ENCODE results near the gene PLSCR2. TPM values are rescaled to one million over a fixed set of nuclear protein-coding genes. Genes with fewer than 3 reads are reported as not detected.
A peak's percentile ranks its signal among the peaks of the same experiment; 100 is the strongest.

PLSCR2 gene
- total and polyA plus RNA-seq, 9 of the 15 experiments (the other 6 are each of a cell fraction or from before 2014, with no cell fraction given), result 0.07 to 0.49 (median 0.25) TPM; not detected in 4

DNA sequence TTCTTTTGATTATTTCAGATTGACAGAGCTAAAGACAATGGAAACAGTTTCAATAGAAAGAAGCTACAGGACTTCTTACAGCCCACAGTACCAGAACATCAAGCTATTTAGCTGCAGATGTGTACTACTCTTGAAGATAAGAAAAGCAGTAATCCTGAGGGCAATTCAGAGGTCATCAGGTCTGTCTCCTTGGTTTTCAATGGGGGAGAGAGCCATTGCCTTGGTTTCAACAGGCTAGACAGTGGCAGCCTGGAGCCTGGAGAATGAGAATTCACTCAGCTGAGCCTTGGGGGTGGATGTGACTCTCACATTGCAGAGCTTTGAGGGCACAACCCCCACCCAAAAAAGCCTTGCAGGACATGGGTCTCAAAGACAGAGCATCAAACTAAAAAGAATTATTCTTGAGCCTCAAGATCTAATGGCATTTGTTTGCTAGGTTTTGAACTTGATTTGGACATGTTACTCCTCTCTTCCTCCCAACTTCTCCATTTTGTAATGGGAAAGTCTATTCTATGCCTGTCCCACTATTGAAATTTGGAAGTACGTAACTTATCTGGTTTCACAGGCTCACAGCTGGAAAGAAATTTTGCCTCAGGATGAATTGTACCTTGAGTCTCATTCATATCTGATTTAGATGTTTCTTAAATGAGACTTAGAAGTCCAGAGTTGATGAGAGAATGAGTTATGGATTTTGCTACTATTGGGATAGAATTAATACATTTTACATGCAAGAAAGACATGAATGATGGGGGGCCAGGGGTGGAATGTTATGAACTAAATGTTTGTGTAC lies 38.2 kb upstream of the PLSCR2 start:
- Histone ChIP-seq H3K4me1 (replicated peaks in 1 of 2; ENCODE audit: control insufficient read depth in 2 of 2, insufficient read depth in 2 of 2, low read length in 2 of 2) (peaks cover 5 to 30% of the 10 kb centered on the region in 2 experiments; a peak in 4 of 5 replicates), H3K9me1 (ENCODE audit: control insufficient read depth, insufficient read depth, low read length) (no peaks in the 10 kb centered on the region), H3K36me3 (ENCODE audit: control insufficient read depth, insufficient read depth, low read length) (no peaks in the 10 kb centered on the region), H3K4me2 (ENCODE audit: insufficient read depth, low read length) (no peak overlapping the region), H4K20me1 (replicated peaks; ENCODE audit: control insufficient read depth, insufficient read depth, low read length) (no peaks in the 10 kb centered on the region), H3K79me2 (ENCODE audit: control insufficient read depth, insufficient read depth, low read length) (no peaks in the 10 kb centered on the region), H3K9me3 (replicated peaks; ENCODE audit: control insufficient read depth, insufficient read depth, low read depth, low read length) (no peaks in the 10 kb centered on the region), H3K27ac (ENCODE audit: extremely low read depth, low read depth, low read length) (no peak overlapping the region), H2AFZ (ENCODE audit: low read depth, low read length) (no peak overlapping the region), H3K9ac (ENCODE audit: insufficient read depth in 1 of 2, low read depth in 2 of 2, low read length in 2 of 2) (no peak overlapping the region), H3K27me3 (ENCODE audit: control insufficient read depth in 2 of 2, insufficient read depth in 2 of 2, low read length in 2 of 2) (no peaks in the 10 kb centered on the region), H3K4me3 (no peak overlapping the region)
- 20% methylated on average over 1 of the region's 1 CpG for WGBS (ENCODE audit: insufficient coverage, low coverage, missing lambda C conversion rate)
- POLR2A ChIA-PET, result interaction anchor here (0.7 to 2.2 kb wide), 2 partner anchors 11 kb away, joined by 3 to 10 read pairs; no protein-coding TSS in a partner anchor
- CTCF ChIA-PET (ENCODE audit: low intra/inter-chr PET ratio), result no interaction called here
- peak in 2 of 4 experiments; percentile 25 to 46 for DNase-seq (ENCODE audit: extremely low read depth in 1 of 4, low spot score in 3 of 4)
- FAIRE-seq, result peak; percentile 77
- peak; percentile 80 for ATAC-seq
- intact Hi-C loops (cut with micrococcal nuclease) (loop anchor here (1.0 to 5.0 kb wide), 3 partner anchors 11 to 39 kb away; partner anchors contain the start of genes PLSCR1 and PLSCR2), in situ Hi-C loops (cut with MboI) (no loop called here)
- BruUV-seq (replicated peaks), result no TSS peak
- TF ChIP-seq ESRRA (IDR thresholded peaks at IDR 0.05; ENCODE audit: borderline replicate concordance, low read depth) (peak; percentile 59; the same call in 1 of the 2 replicates), TEAD4 (IDR thresholded peaks at IDR 0.05; ENCODE audit: low read length) (peak; percentile 60), TEAD4 (CRISPR knock-in tag; IDR thresholded peaks at IDR 0.05; ENCODE audit: borderline replicate concordance) (no peak), PML (IDR thresholded peaks at IDR 0.05; ENCODE audit: low read length) (0 out of 2 replicates have a peak, but pooled peaks have one; percentile 22), SMAD4 (CRISPR knock-in tag; conservative IDR thresholded peaks at IDR 0.05) (peak; percentile 63), MAFG (tag; conservative IDR thresholded peaks at IDR 0.05) (no peak), MEIS2 (IDR thresholded peaks at IDR 0.05; ENCODE audit: partially characterized antibody) (peak; percentile 38), TCF3 (CRISPR knock-in tag; IDR thresholded peaks at IDR 0.05) (peak; percentile 30; the same call in 1 of the 2 replicates), PBX2 (CRISPR knock-in tag; IDR thresholded peaks at IDR 0.05; ENCODE audit: low read depth) (no peak), PBX2 (tag; conservative IDR thresholded peaks at IDR 0.05; ENCODE audit: low read depth) (0 out of 2 replicates have a peak, but pooled peaks have one; percentile 27), CBFA2T3 (IDR thresholded peaks at IDR 0.05) (peak; percentile 63), LEF1 (IDR thresholded peaks at IDR 0.05) (peak; percentile 9; the same call in 1 of the 2 replicates), JUND (IDR thresholded peaks at IDR 0.05; ENCODE audit: borderline replicate concordance, low read depth, low read length) (no peak), JUND (tag; IDR thresholded peaks at IDR 0.05; ENCODE audit: borderline replicate concordance, low read depth, low read length) (0 out of 3 replicates have a peak, but pooled peaks have one; percentile 24), KDM1A (IDR thresholded peaks at IDR 0.05) (0 out of 4 replicates have a peak, but pooled peaks of 1 of the 2 experiments have one; percentile 10), ZNF668 (CRISPR knock-in tag; IDR thresholded peaks at IDR 0.05) (no peak), CTBP1 (IDR thresholded peaks at IDR 0.05; ENCODE audit: borderline replicate concordance) (0 out of 2 replicates have a peak, but pooled peaks have one; percentile 40), CBFA2T2 (conservative IDR thresholded peaks at IDR 0.05) (peak; percentile 34; the same call in 1 of the 2 replicates), RCOR1 (IDR thresholded peaks at IDR 0.05; ENCODE audit: borderline replicate concordance in 1 of 2, low read depth in 2 of 2, low read length in 2 of 2) (0 out of 4 replicates have a peak, but pooled peaks of 1 of the 2 experiments have one; percentile 39)
- TF ChIP-seq, protein P1, sequence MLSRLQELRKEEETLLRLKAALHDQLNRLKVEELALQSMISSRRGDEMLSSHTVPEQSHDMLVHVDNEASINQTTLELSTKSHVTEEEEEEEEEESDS (CRISPR knock-in tag; IDR thresholded peaks at IDR 0.05), result no peak
